ENCODE data around the gene ST7.

- TF ChIP-seq EZH2 (IDR thresholded peaks at IDR 0.05; ENCODE audit: low read depth, unreplicated experiment) (no peak), CTCF (conservative IDR thresholded peaks at IDR 0.05; ENCODE audit: low read depth in 2 of 2) (0 out of 4 replicates have a peak, but pooled peaks of 1 of the 2 experiments have one; percentile 6), REST (IDR thresholded peaks at IDR 0.05; ENCODE audit: unreplicated experiment) (no peak), JUNB (IDR thresholded peaks at IDR 0.05; ENCODE audit: unreplicated experiment) (no peak), POLR2AphosphoS5 (IDR thresholded peaks at IDR 0.05; ENCODE audit: low read depth) (no peak), CREB1 (CRISPR knock-in tag; IDR thresholded peaks at IDR 0.05; ENCODE audit: low read depth) (no peak), ZNF331 (CRISPR knock-in tag; IDR thresholded peaks at IDR 0.05; ENCODE audit: low read depth) (no peak)
Measured at GRCh38 chr7:117278040-117278439, 324.7 kb downstream of the ST7 start.
